AG04449 (cell line): ENCODE results near the gene KISS1R.

Experiments used
- CTCF ChIA-PET: fragments of 350-600 bp; formaldehyde crosslinking; extraction: SDS; loops from one replicate; lab custom pipeline; 2021; ENCODE audit warnings: antibody characterized with exemption; lab: Yijun Ruan, JAX
- POLR2A ChIA-PET: fragments of 400-600, 350-600 bp; formaldehyde crosslinking; extraction: SDS; loops from one replicate; lab custom pipeline; 2020; ENCODE audit warnings: antibody characterized with exemption, inconsistent platforms; lab: Yijun Ruan, JAX
- DNase-seq: peaks from one replicate; pipeline ENCODE4 v3.0.0-alpha.2; 2010; ENCODE audit warnings: low read depth, low spot score
- H3K4me3 ChIP-seq: 2 replicates; pipeline ENCODE4 v1.5.1; 2011; ENCODE audit warnings: low read depth, mild to moderate bottlenecking, control low read depth, low read length
- CTCF ChIP-seq: IDR thresholded peaks from one replicate; pipeline ENCODE4 v1.5.1; 2011; ENCODE audit warnings: mild to moderate bottlenecking, moderate library complexity, low read length, control low read depth, inconsistent platforms; ENCODE audit not compliant: insufficient read depth; ENCODE audit errors: missing control alignments

The KISS1R gene

GRCh38 chr19:942133-942645, 25.1 kb downstream of the KISS1R start:
- H3K4me3 ChIP-seq = no peak overlapping the region
- DNase-seq = no peak
- TF ChIP-seq CTCF = no peak
- POLR2A ChIA-PET = no interaction called here
- CTCF ChIA-PET = no interaction called here

- CTCF ChIA-PET = interaction anchor here (1.7 kb wide), 1 partner anchor 8 kb away, joined by 4 read pairs; no protein-coding TSS in a partner anchor
- no peak overlapping the region for H3K4me3 ChIP-seq
- no peak for TF ChIP-seq CTCF
- no peak for DNase-seq
- POLR2A ChIA-PET = no interaction called here
Observed at GRCh38 chr19:943551-944170, 26.5 kb downstream of the KISS1R start.

GRCh38 chr19:944171-944567, 27.0 kb downstream of the KISS1R start:
- CTCF ChIA-PET = interaction anchor here (1.7 kb wide), 1 partner anchor 8 kb away, joined by 4 read pairs; no protein-coding TSS in a partner anchor
- POLR2A ChIA-PET = no interaction called here
- DNase-seq = no peak
- no peak for TF ChIP-seq CTCF
- H3K4me3 ChIP-seq = no peak overlapping the region

DNA sequence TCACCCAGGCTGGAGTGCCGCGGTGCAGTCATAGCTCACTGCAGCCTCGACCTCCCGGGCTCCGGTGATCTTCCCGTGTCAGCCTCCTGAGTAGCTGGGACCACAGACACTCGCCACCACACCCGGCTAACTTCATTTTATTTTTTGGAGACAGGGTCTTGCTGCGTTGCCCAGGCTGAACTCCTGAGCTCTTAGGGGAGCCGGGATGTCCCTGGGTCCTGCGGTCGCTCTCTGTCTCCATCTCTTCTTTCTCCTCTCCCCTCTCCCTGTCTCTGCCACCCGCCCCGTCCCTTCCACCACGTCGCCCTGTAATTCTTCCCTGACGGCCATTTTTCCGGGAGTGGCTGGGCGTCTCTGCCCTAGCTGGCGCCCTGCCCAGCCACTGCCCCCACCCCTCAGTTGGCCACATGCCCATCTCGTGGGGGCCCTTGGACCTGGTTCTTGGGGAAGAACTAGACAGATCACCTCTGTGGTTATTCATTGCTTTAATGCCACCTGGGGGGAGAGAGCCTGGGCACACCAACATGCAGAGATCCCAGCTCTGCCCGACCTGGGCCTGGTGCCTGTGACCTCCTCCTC, 27.6 kb downstream of the KISS1R start:
- CTCF ChIA-PET = interaction anchor here (1.7 kb wide), 1 partner anchor 9 kb away, joined by 4 read pairs; no protein-coding TSS in a partner anchor

GRCh38 chr19:945401-946252, 28.5 kb downstream of the KISS1R start:
- TF ChIP-seq CTCF = no peak
- ChIA-PET CTCF (interaction anchor here (0.6 to 1.7 kb wide), 2 partner anchors 10 to 466 kb away, joined by 3 to 4 read pairs; no protein-coding TSS in a partner anchor), POLR2A (no interaction called here)
- H3K4me3 ChIP-seq = no peak overlapping the region
- DNase-seq = no peak

More for the DNA sequence above, 27.6 kb downstream of the KISS1R start:
- TF ChIP-seq CTCF = no peak
- POLR2A ChIA-PET = no interaction called here
- DNase-seq = no peak
- H3K4me3 ChIP-seq = no peak overlapping the region
